GM19468 (cell line): ENCODE data around the gene WDR73.

Experiments used
- ATAC-seq: cut with Tn5 transposase; IDR thresholded peaks from one replicate; pipeline ENCODE4 v1.9.1; 2021; ENCODE audit warnings: mild to moderate bottlenecking, moderate library complexity, moderate number of reproducible peaks; ENCODE audit not compliant: unreplicated experiment; ENCODE audit errors: extremely low read depth

WDR73 gene

DNA sequence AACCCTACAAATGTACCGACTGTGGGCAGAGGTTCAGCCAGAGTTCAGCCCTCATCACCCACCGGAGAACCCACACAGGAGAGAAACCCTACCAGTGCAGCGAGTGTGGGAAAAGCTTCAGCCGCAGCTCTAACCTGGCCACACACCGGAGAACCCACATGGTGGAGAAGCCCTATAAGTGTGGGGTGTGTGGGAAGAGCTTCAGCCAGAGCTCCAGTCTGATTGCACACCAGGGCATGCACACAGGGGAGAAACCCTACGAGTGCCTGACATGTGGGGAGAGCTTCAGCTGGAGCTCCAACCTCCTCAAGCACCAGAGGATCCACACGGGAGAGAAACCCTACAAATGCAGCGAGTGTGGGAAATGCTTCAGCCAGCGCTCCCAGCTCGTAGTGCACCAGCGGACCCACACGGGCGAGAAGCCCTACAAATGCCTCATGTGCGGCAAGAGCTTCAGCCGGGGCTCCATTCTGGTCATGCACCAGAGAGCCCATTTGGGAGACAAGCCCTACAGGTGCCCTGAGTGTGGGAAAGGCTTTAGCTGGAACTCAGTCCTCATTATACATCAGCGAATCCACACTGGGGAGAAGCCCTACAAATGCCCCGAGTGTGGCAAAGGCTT lies 32.6 kb downstream of the WDR73 start:
- no peak for ATAC-seq

DNA sequence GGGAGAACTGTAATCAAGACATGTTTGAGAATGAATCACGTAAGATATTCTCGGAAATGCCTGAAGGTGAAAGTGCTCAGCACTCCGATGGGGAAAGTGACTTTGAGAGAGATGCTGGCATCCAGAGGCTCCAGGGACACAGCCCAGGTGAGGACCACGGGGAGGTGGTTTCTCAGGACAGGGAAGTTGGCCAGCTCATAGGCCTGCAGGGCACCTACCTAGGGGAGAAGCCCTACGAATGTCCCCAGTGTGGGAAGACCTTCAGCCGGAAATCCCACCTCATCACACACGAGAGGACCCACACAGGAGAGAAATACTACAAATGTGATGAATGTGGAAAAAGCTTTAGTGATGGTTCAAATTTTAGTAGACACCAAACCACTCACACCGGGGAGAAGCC lies 33.5 kb downstream of the WDR73 start:
- no peak for ATAC-seq

DNA sequence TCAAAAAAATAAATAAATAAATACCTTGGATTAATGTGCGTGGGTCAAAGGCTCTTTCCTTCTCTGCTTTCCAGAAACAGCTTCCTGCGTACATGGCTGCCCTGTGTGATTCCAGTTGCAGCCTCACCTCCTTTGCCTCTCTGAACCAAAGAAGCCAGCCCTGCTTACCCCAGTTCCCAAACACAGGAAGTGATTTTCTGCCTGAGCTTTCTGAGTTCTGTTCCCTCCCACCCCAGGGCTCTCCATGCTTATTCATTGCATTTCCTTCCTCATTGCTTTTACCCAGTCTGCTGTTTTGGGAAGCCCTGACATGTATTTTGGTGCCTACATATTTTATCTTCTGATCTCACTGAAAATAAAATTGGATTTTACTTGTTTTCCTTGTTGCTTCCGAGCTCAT lies 37.8 kb downstream of the WDR73 start:
- no peak for ATAC-seq

DNA sequence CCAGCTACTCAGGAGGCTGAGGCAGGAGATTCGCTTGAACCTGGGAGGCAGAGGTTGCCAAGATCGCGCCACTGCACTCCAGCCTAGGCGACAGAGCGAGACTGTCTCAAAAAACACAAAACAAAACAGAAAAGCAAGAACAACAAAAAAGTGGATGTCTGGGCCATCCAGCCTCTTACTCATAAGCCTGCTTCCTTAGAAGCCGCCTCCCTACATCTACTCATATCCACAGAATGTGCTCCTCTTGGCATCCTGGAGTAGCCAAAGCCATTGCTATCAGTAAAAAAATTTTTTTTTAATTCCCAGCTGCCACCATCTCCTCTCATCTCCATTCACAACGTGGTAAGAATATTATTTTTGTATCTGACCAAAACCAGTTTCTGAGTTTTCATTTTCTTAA lies 42.5 kb downstream of the WDR73 start:
- ATAC-seq = no peak

DNA sequence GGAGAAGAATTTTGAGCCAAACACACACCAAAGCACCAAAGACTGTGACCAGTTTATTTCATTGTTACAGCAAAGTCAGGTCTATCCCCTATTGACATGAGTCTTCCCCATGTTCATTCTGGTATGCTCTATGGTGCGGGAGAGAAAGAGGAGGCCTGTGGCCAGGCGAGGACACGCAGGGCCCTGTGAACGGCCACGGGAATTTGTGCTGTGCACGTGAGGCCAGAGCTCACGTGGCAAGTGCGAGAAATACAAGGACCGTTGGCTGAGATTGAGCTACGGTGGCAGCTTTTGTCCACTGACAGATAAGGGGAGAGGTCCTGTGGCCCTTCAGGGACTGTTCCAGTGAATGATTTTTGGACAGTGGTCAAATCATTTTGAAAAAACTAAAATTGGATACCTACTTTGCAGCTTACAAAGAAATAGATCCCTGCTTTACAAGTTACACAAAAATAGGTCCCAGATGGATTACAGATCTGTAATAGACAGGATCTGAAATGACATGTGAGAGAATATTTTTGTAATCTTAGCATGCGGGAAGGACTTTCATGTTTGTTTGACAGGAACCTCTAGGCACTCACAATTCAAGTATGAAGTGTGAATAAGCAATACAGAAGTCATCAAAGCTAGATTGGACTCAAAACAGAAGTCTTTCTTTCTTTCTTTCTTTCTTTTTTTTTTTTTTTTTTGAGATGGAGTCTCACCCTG lies 44.1 kb downstream of the WDR73 start:
- no peak for ATAC-seq

DNA sequence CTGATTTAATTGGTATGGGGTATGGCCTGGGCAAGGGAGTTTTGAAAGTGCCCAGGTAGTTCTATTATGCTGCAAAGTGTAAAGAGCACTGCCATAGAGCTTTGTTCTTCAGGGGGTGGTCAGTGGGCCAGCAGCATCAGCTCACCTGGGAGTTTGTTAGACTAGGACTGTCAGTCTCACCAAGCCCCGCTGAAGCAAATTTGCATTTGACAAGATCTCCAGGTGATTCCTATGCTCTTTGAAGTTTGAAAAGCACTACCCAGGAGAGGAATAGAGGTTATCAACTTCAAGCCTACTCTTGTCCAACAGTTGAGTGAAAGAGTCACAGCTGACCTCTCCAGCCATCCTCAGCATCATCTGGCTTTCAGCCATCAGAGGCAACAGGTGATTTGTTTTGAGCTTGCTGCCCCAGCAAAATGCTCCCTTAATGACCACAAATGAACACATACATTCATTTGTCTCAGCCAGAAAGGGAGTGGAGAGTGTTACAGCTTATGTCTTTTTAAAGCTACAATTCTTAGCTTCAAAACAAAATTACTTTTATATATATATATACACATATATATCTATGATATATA lies 45.3 kb downstream of the WDR73 start:
- ATAC-seq = no peak

DNA sequence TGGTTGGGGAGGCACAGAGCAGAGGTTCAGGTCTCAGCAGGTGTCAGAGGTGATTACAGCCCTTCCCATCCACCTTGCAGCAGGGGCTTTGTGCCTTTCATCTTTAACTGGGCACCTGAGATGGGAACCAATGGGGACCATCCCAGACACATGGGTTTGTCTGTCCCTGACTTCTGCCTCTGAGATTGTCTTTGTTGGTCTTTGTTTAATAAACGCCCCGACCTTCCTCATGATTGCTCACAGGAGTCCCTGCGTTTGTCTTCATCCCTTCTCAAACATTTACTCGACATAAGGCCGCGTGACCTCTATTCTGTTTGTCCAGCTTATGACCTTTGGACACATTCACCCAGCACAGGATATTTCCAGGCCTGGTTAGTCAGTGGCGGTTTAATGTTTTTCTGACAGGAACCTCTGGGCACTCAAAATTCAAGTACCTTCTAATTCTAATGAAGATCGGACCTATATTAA lies 47.4 kb downstream of the WDR73 start:
- no peak for ATAC-seq

GRCh38 chr15:84605554-84605882 lies 48.6 kb downstream of the WDR73 start:
- ATAC-seq = no peak

- ATAC-seq = no peak
Measured at GRCh38 chr15:84604826-84605553, 49.1 kb downstream of the WDR73 start.

DNA sequence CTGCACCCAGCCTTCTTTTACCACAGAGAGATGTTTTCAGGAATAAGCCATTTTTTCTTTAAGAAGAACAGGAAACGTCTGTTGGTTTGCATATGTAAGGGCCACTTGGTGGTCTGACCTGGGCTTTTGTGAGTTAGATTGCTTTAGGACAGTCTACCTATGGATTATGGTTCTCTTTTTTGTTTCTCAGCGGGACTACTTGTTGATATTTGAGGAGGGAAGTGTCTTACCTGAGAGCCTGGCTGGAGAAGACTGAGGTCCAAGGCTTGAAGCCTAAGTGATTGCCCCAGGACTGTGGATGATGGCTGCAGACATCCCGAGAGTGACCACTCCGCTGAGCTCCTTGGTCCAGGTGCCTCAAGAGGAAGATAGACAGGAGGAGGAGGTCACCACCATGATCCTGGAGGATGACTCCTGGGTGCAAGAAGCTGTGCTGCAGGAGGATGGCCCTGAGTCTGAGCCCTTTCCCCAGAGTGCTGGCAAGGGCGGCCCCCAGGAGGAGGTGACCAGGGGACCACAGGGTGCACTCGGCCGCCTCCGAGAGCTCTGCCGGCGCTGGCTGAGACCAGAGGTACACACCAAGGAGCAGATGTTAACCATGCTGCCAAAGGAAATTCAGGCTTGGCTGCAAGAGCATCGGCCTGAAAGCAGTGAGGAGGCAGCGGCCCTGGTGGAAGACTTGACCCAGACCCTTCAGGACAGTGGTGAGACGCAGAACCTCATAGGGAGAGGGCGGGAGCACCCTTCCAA lies 50.3 kb downstream of the WDR73 start:
- ATAC-seq = no peak

- no peak for ATAC-seq
Measured at GRCh38 chr15:84601555-84601838, 52.6 kb downstream of the WDR73 start.

GRCh38 chr15:84600687-84601554 lies 53.2 kb downstream of the WDR73 start, which contains the start of gene ZSCAN2:
TSS of gene ZSCAN2 (plus strand) at chr15:84601009. CDS start at chr15:84603928, 2,919 bp downstream.
- peak; percentile 88 for ATAC-seq

DNA sequence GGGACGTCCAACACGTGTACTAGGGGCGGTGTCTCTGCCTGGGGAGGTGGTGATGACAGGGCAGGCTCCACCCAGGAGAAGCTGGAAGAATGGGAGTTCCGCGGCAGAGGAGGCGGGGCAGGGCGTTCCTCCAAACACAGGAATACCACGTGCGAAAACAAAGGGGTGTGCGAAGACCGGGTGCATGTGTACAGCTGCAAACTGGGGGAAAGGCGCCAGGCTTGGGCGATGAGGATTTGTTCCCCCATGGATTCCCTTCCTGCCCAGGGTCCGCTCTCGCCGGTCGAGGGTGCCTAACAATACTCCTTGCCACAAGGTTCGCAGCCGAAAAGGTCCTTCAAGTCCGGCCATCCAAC lies 53.8 kb downstream of the WDR73 start:
- no peak for ATAC-seq

GRCh38 chr15:84599906-84600305 lies 54.2 kb downstream of the WDR73 start:
- no peak for ATAC-seq

DNA sequence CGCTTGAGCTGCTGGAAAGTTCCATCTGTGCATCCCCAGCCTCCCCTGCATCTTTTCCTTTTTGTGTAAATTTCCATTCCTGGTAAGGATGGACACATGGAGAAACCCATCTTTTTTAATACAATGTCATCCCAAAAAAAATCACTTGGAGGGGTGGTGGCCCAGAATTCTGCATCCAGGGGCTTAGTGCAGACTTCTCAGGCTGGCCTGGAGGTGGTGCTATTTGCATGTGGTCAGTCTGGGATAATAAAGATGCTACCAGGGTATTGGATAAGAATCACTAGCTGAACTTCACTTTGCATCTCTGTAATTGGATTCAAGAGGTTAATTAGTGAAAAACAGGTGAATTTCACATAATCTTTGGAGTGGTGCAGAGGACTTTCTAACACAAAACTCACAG lies 55.1 kb downstream of the WDR73 start:
- ATAC-seq = no peak

DNA sequence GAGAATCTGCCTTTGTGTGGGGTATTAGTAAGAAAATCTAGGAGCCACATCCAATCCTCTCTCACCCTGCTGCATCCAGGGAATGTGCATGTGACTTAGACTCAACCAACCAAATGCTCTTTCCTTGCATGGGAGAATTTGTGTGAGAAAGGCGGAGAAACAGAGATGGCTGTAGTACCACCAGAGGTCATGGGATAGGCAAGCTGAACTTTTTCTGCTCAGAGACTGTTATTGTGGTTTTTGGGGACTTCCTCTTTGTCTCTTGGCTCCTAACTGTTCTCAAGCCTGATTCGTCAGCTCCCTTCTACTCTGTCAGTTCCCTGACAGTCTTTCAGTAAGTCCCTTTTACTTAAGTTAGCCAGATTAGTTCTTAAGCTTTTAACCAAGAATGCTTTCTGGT lies 55.8 kb downstream of the WDR73 start:
- ATAC-seq = peak; percentile 50

- ATAC-seq = no peak
Measured at GRCh38 chr15:84597296-84597695, 56.8 kb downstream of the WDR73 start.

- no peak for ATAC-seq
Measured at GRCh38 chr15:84595660-84596059, 58.4 kb downstream of the WDR73 start.

DNA sequence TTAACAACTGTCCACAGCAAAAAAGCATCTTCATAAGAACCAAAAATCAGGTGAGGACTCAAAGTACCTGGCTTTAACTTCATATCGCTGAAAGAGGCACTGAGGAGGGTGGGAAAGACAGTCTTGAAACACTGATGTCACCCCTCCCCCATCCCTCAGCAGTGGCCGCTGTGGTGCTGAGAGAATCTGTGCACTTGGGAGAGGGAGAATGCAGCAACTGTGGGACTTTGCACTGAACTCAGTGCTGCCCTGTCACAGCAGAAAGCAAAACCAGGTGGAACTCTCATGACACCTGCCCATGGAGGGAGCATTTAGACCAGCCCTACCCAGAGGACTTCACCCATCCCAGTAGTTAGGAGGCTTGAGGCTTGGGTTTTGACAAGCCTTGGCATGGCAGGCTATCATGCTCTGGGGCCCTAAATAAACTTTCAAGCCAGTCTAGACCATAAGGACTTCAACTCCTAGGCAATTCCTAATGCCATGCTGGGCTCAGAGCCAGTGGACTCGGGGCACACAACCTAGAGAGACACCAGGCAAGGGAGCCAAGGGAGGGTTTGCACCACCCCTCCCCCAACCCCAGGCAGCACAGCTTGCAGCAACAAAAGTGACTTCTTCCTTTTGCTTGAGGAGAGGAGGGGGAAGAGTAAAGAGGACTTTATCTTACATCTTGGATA lies 59.3 kb downstream of the WDR73 start:
- ATAC-seq = no peak
